ENCODE data around the gene ACTG1.

DNA sequence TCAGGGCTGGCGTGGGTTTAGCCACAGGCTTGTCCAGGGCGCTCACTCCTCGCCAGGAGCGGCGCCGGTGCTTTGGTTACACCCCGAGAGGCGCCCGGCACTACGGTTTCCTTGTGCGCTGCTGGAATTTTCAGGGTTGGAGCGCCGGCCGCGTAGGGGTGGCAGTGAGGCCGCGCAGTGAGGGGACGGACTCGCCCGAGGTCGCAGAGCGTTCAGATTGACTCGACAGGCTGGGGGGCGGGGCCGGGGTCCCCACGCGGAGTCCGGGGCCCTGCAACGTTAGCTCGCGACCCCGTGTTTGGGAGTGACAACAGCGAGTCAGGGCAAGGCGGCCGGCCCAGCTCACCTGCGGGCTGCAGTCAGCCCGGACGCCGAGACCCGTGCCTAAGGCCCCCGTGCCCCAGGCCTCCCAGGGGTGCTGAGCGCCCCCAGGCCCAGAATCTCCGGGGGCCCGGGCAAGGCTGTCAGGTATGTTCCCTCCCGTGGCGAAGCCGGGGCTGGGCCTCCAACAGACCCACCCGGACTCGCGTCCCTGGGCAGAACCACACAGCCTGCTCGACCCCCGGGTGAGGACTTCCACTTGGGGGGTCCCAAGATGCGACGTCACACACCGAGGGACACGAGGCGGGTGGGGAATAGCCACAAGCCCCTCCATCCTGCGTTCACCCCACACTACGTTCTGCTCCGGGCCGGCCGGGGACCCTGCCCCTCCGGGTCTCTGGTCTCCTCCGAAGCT is 1.3 kb upstream of the ACTG1 start:
- TF ChIP-seq, protein P1, sequence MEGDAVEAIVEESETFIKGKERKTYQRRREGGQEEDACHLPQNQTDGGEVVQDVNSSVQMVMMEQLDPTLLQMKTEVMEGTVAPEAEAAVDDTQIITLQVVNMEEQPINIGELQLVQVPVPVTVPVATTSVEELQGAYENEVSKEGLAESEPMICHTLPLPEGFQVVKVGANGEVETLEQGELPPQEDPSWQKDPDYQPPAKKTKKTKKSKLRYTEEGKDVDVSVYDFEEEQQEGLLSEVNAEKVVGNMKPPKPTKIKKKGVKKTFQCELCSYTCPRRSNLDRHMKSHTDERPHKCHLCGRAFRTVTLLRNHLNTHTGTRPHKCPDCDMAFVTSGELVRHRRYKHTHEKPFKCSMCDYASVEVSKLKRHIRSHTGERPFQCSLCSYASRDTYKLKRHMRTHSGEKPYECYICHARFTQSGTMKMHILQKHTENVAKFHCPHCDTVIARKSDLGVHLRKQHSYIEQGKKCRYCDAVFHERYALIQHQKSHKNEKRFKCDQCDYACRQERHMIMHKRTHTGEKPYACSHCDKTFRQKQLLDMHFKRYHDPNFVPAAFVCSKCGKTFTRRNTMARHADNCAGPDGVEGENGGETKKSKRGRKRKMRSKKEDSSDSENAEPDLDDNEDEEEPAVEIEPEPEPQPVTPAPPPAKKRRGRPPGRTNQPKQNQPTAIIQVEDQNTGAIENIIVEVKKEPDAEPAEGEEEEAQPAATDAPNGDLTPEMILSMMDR (IDR thresholded peaks at IDR 0.05 in 2 of 3, conservative IDR thresholded peaks at IDR 0.05 in 1 of 3; ENCODE audit: insufficient read depth in 2 of 3, low read depth in 1 of 3, low read length in 3 of 3), result no peak
- TF ChIP-seq C11orf30 (IDR thresholded peaks at IDR 0.05; ENCODE audit: low read depth) (no peak), TOE1 (IDR thresholded peaks at IDR 0.05; ENCODE audit: borderline replicate concordance) (no peak), TOE1 (CRISPR knock-in tag; IDR thresholded peaks at IDR 0.05; ENCODE audit: borderline replicate concordance, low read depth) (no peak), EP300 (IDR thresholded peaks at IDR 0.05; ENCODE audit: low read length) (no peak), HMG20A (CRISPR knock-in tag; conservative IDR thresholded peaks at IDR 0.05) (no peak), KLF13 (tag; IDR thresholded peaks at IDR 0.05; ENCODE audit: borderline replicate concordance, low read depth) (no peak), KAT2B (IDR thresholded peaks at IDR 0.05; ENCODE audit: low read depth, low read length) (no peak), EGR1 (conservative IDR thresholded peaks at IDR 0.05) (no peak), ZBTB7A (IDR thresholded peaks at IDR 0.05; ENCODE audit: borderline replicate concordance, control insufficient read depth, low read depth, low read length) (peak; percentile 72), KDM1A (IDR thresholded peaks at IDR 0.05) (no peak)
- TF ChIP-seq, protein P2, sequence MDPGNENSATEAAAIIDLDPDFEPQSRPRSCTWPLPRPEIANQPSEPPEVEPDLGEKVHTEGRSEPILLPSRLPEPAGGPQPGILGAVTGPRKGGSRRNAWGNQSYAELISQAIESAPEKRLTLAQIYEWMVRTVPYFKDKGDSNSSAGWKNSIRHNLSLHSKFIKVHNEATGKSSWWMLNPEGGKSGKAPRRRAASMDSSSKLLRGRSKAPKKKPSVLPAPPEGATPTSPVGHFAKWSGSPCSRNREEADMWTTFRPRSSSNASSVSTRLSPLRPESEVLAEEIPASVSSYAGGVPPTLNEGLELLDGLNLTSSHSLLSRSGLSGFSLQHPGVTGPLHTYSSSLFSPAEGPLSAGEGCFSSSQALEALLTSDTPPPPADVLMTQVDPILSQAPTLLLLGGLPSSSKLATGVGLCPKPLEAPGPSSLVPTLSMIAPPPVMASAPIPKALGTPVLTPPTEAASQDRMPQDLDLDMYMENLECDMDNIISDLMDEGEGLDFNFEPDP (CRISPR knock-in tag; IDR thresholded peaks at IDR 0.05), result no peak

Measured in K562 (cell line).